SK-N-SH (cell line): ENCODE results near the gene PRSS8. TPM values are rescaled to one million over a fixed set of nuclear protein-coding genes. Genes with fewer than 3 reads are reported as not detected.

Source experiments
- CTCF ChIA-PET: fragments of 300-600, 350-600 bp; formaldehyde crosslinking; extraction: SDS; loops from one replicate; lab custom pipeline; 2021; lab: Yijun Ruan, JAX
- POLR2A ChIA-PET: fragments of 350-600 bp; sonication (Branson Sonifier 250); formaldehyde crosslinking; extraction: SDS; loops from one replicate; lab custom pipeline; 2020; ENCODE audit warnings: antibody characterized with exemption, inconsistent platforms; lab: Yijun Ruan, JAX
- DNase-seq: peaks from one replicate; pipeline ENCODE4 v3.0.0; 2012
- H2AFZ ChIP-seq: fragments of 200-600 bp; sonication (generic); 2 replicates; pipeline ENCODE4 v1.8.1; 2016; ENCODE audit warnings: antibody characterized with exemption, mild to moderate bottlenecking, low read depth
- H3F3A ChIP-seq: fragments of 200-600 bp; sonication (generic); replicated peaks from 2 replicates; pipeline ENCODE3; 2016; ENCODE audit warnings: antibody characterized with exemption, mild to moderate bottlenecking; ENCODE audit not compliant: insufficient read depth
- H3K27ac ChIP-seq, 2 experiments: fragments of 200-500 bp in 1 of 2; fragments of 200-600 bp in 1 of 2; sonication (Bioruptor generic) in 1 of 2; sonication (generic), shearing (Covaris generic) in 1 of 2; 2 replicates each; pipeline versions ENCODE4 v1.5.1 to v1.6.1; 2014 to 2016; ENCODE audit warnings: low read depth in 2 of 2, inconsistent platforms in 1 of 2, low read length in 1 of 2, mild to moderate bottlenecking in 1 of 2, mixed read lengths in 1 of 2
- H3K27me3 ChIP-seq: fragments of 200-600 bp; sonication (generic), shearing (Covaris generic); 2 replicates; pipeline ENCODE4 v1.6.1; 2016; ENCODE audit warnings: mixed run types; ENCODE audit not compliant: insufficient read depth
- H3K36me3 ChIP-seq, 2 experiments: fragments of 200-500 bp in 1 of 2; fragments of 200-600 bp in 1 of 2; sonication (Bioruptor generic) in 1 of 2; sonication (generic) in 1 of 2; replicated peaks in 1 of 2; 2 replicates each; pipeline versions ENCODE3 to v1.5.1; 2014 to 2016; ENCODE audit warnings: low read length in 1 of 2, mild to moderate bottlenecking in 1 of 2; ENCODE audit not compliant: insufficient read depth in 2 of 2, control insufficient read depth in 1 of 2
- H3K4me1 ChIP-seq, 2 experiments: fragments of 200-500 bp in 1 of 2; fragments of 200-600 bp in 1 of 2; sonication (Bioruptor generic) in 1 of 2; sonication (generic), shearing (Covaris generic) in 1 of 2; 2 replicates each; pipeline versions ENCODE4 v1.5.1 to v1.6.1; 2014 to 2016; ENCODE audit warnings: low read depth in 1 of 2, low read length in 1 of 2, mixed run types in 1 of 2; ENCODE audit not compliant: insufficient read depth in 2 of 2, control insufficient read depth in 1 of 2
- H3K4me2 ChIP-seq: fragments of 200-600 bp; sonication (generic), shearing (Covaris generic); 2 replicates; pipeline ENCODE4 v1.6.1; 2017; ENCODE audit warnings: mixed run types
- H3K4me3 ChIP-seq, 2 experiments: fragments of 200-500 bp in 1 of 2; fragments of 200-600 bp in 1 of 2; sonication (Bioruptor generic) in 1 of 2; sonication (generic), shearing (Covaris generic) in 1 of 2; 2 replicates each; pipeline versions ENCODE4 v1.5.1 to v1.8.1; 2014 to 2016; ENCODE audit warnings: low read depth in 2 of 2, inconsistent platforms in 1 of 2, low read length in 1 of 2, mild to moderate bottlenecking in 1 of 2, mixed read lengths in 1 of 2, moderate library complexity in 1 of 2
- H3K79me2 ChIP-seq: fragments of 200-600 bp; sonication (generic); 2 replicates; pipeline ENCODE4 v1.8.1; 2017; ENCODE audit warnings: mild to moderate bottlenecking; ENCODE audit not compliant: insufficient read depth
- H3K9ac ChIP-seq: fragments of 200-600 bp; sonication (generic); 2 replicates; pipeline ENCODE4 v1.6.1; 2017; ENCODE audit warnings: mixed run types
- H3K9me2 ChIP-seq: fragments of 200-600 bp; sonication (generic); 2 replicates; pipeline ENCODE4 v1.6.1; 2017; ENCODE audit warnings: mixed run types
- H3K9me3 ChIP-seq: fragments of 200-600 bp; sonication (generic); 2 replicates; pipeline ENCODE4 v1.6.1; 2017; ENCODE audit warnings: mixed run types, mild to moderate bottlenecking, moderate library complexity
- H4K20me1 ChIP-seq: fragments of 200-600 bp; sonication (generic); 2 replicates; pipeline ENCODE4 v1.6.1; 2017; ENCODE audit warnings: mild to moderate bottlenecking, mixed run types; ENCODE audit not compliant: insufficient read depth
- EP300 ChIP-seq, 2 experiments: IDR thresholded peaks; 2 replicates each; pipeline versions ENCODE4 v1.4.0 to v1.6.1; 2012; ENCODE audit warnings: borderline replicate concordance in 1 of 2, low read depth in 1 of 2, low read length in 1 of 2
- FOXJ3 ChIP-seq: sonication (generic); formaldehyde crosslinking; IDR thresholded peaks from 2 replicates; pipeline ENCODE4 v1.5.1; 2020; ENCODE audit warnings: mild to moderate bottlenecking, missing genetic modification reagents
- JUND ChIP-seq: IDR thresholded peaks from 2 replicates; pipeline ENCODE4 v1.4.0; 2012
- MAX ChIP-seq: IDR thresholded peaks from 2 replicates; pipeline ENCODE4 v1.4.0; 2012; ENCODE audit warnings: low read depth
- MEF2A ChIP-seq: IDR thresholded peaks from 2 replicates; pipeline ENCODE4 v1.4.0; 2012; ENCODE audit warnings: low read depth, borderline replicate concordance
- MXI1 ChIP-seq: IDR thresholded peaks from 2 replicates; pipeline ENCODE4 v1.6.1; 2012; ENCODE audit warnings: mild to moderate bottlenecking, low read depth, low read length, improper control_type of control experiment
- RCOR1 ChIP-seq: fragments of 150-350 bp; IDR thresholded peaks from 2 replicates; pipeline ENCODE4 v1.6.1; 2017; ENCODE audit warnings: antibody characterized with exemption, low read length
- REST ChIP-seq: IDR thresholded peaks from 2 replicates; pipeline ENCODE4 v1.6.1; 2012; ENCODE audit warnings: mild to moderate bottlenecking, low read depth, low read length, moderate library complexity
- SMC3 ChIP-seq: IDR thresholded peaks from 2 replicates; pipeline ENCODE4 v1.6.1; 2012; ENCODE audit warnings: low read depth, low read length, improper control_type of control experiment
- WGBS: methylation state at CpG from one replicate; pipeline ENCODE4 v1.1.6; 2017; ENCODE audit warnings: low lambda C conversion rate; 5-methylcytosine and 5-hydroxymethylcytosine counted together
- polyA plus RNA-seq, 3 experiments: library from polyadenylated mRNA; depleted of rRNA; stranded (reverse); fragments of >200 nt; gene quantifications; 2 replicates each; pipeline ENCODE4 v1.2.3, GENCODE V29; 2012
- TF ChIP-seq, protein P1 (sequence below): IDR thresholded peaks from 2 replicates; pipeline ENCODE4 v1.4.0; 2012; ENCODE audit warnings: low read depth, borderline replicate concordance

PRSS8 gene
- polyA plus RNA-seq, 1 of the 3 experiments (the other 2 are of a cell fraction) = 0.07 TPM

- TF ChIP-seq, protein P1, sequence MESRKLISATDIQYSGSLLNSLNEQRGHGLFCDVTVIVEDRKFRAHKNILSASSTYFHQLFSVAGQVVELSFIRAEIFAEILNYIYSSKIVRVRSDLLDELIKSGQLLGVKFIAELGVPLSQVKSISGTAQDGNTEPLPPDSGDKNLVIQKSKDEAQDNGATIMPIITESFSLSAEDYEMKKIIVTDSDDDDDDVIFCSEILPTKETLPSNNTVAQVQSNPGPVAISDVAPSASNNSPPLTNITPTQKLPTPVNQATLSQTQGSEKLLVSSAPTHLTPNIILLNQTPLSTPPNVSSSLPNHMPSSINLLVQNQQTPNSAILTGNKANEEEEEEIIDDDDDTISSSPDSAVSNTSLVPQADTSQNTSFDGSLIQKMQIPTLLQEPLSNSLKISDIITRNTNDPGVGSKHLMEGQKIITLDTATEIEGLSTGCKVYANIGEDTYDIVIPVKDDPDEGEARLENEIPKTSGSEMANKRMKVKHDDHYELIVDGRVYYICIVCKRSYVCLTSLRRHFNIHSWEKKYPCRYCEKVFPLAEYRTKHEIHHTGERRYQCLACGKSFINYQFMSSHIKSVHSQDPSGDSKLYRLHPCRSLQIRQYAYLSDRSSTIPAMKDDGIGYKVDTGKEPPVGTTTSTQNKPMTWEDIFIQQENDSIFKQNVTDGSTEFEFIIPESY = peak; percentile 49; the same call in 1 of the 2 replicates
These were observed 17.9 kb downstream of the PRSS8 start, which contains the start of gene KAT8 (continued) for GRCh38 chr16:31117384-31118222.

DNA sequence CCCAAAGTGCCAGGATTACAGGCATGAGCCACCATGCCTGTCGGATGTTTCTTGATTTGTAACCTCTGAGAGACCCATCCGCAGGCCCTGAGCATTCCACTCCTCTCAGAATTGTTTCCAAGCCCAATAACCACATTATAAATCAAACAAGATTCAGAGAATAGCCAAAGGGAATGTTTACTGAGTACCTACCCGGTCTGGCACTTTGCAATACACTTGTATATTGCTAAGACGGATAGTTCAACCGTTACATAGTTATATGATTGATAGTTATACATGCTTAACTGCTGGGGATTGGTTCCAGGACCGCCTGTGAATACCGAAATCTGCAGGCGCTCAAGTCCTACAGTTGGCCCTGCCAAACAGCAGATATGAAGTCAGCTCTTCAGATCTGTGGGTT, 21.1 kb downstream of the PRSS8 start:
- Histone ChIP-seq H3K27ac (no peak overlapping the region), H3K9me3 (no peaks in the 10 kb centered on the region), H3K4me1 (peaks cover 7 to 15% of the 10 kb centered on the region in 2 experiments; a peak in 3 of 4 replicates), H3K4me3 (no peak overlapping the region), H4K20me1 (peaks cover 5% of the 10 kb centered on the region; the same call in 1 of the 2 replicates), H2AFZ (no peak overlapping the region), H3K79me2 (peaks cover 33% of the 10 kb centered on the region), H3K36me3 (peaks cover 25 to 35% of the 10 kb centered on the region in 2 experiments), H3K4me2 (no peak overlapping the region), H3K27me3 (no peaks in the 10 kb centered on the region), H3K9me2 (no peaks in the 10 kb centered on the region), H3F3A (peaks cover 17% of the 10 kb centered on the region), H3K9ac (no peak overlapping the region)
- 92% methylated on average over 6 of the region's 8 CpGs for WGBS
- TF ChIP-seq MAX = no peak
- 0 out of 2 replicates have a peak, but pooled peaks have one; percentile 7 for TF ChIP-seq JUND
- CTCF ChIA-PET = interaction anchor here (2.2 to 3.9 kb wide), 2 partner anchors 28 kb away, joined by 9 to 28 read pairs; no protein-coding TSS in a partner anchor
- no peak for DNase-seq
- POLR2A ChIA-PET = no interaction called here

DNA sequence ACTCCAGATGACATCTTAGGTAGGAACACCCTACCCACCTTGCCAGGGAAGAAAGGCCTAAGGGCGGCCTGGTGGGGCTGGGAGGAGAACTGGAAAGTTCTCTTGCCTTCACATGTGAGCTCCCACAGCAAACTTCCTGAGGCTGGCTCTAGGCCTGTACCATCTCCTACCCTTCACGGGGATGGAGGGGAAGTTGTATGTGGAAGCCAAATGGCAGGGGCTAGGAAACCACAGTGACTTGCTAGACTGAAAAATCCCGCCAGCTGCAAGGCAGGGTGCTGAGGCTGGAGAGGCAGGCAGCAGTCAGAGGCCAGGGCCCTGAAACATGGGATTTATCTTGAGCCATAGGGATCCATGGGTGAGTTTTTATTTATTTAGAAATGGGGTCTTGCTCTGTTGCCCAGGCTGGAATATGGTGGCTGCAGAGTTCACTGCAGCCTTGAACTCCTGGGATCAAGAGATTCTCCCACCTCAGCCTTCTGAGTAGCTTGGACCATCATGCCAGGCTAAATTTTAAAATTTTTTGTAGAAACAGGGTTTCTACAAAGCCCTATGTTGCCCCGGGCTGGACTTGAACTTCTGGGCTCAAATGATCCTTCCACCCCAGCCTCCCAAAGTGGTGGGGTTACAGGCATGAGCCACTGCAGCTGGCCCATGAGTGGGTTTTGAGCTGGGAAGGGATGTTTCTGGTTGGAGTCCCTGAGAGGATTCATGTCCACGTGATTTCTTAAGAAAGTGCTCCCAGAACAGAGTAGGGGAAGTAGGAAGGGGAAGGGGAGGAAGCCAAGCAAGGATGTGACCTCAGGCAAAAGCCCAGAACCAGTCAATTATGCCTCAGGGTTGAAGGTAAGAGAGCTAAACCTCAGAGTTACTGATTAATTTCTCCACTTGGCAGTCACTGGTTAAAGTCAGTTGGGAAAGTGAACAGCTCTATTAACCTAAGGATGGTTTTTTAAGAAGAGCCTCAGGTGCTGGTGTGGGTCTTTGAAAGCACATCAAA, 22.1 kb downstream of the PRSS8 start:
- POLR2A ChIA-PET = no interaction called here
- WGBS = 90% methylated on average over 5 of the region's 5 CpGs
- TF ChIP-seq SMC3 (no peak), REST (no peak), MXI1 (no peak), FOXJ3 (no peak), MEF2A (no peak), MAX (no peak), RCOR1 (no peak), EP300 (IDR thresholded peaks at IDR 0.05; ENCODE audit: borderline replicate concordance in 1 of 2, low read depth in 1 of 2, low read length in 1 of 2) (no peak)
- no peak overlapping the region for H2AFZ ChIP-seq
- peaks cover 33% of the 10 kb centered on the region for H3K79me2 ChIP-seq
- no peak for DNase-seq
- H3K9ac ChIP-seq = no peak overlapping the region
- no peak overlapping the region for H3K4me2 ChIP-seq
- peaks cover 4% of the 10 kb centered on the region; the same call in 1 of the 2 replicates for H4K20me1 ChIP-seq
- peaks cover 7 to 17% of the 10 kb centered on the region in 2 experiments; a peak in 3 of 4 replicates for H3K4me1 ChIP-seq
- H3K9me3 ChIP-seq = no peaks in the 10 kb centered on the region
- CTCF ChIA-PET = interaction anchor here (0.8 to 2.2 kb wide), 2 partner anchors 17 to 29 kb away, joined by 3 to 9 read pairs; no protein-coding TSS in a partner anchor
- no peak overlapping the region for H3K27ac ChIP-seq
- H3K9me2 ChIP-seq = no peaks in the 10 kb centered on the region
- H3K27me3 ChIP-seq = no peaks in the 10 kb centered on the region
- H3K4me3 ChIP-seq = no peak overlapping the region
- peaks cover 17% of the 10 kb centered on the region for H3F3A ChIP-seq
- peaks cover 19 to 36% of the 10 kb centered on the region in 2 experiments for H3K36me3 ChIP-seq
